Sigmoid colon (tissue), 3 donors: ENCODE data around the gene AMH.

Experiments
- CTCF ChIP-seq, 4 experiments: fragments of 450-650 bp in 3 of 4; fragments of 200-600 bp in 1 of 4; IDR thresholded peaks; one replicate each; pipeline ENCODE4 v1.5.1; 2016 to 2019; ENCODE audit warnings: antibody characterized with exemption in 4 of 4, mild to moderate bottlenecking in 3 of 4, moderate library complexity in 2 of 4
- POLR2A ChIP-seq, 2 donors: fragments of 450-650 bp; IDR thresholded peaks; one replicate each; pipeline ENCODE4 v1.6.1; 2016; ENCODE audit warnings: antibody characterized with exemption in 2 of 2, mild to moderate bottlenecking in 2 of 2, moderate library complexity in 2 of 2

DNA sequence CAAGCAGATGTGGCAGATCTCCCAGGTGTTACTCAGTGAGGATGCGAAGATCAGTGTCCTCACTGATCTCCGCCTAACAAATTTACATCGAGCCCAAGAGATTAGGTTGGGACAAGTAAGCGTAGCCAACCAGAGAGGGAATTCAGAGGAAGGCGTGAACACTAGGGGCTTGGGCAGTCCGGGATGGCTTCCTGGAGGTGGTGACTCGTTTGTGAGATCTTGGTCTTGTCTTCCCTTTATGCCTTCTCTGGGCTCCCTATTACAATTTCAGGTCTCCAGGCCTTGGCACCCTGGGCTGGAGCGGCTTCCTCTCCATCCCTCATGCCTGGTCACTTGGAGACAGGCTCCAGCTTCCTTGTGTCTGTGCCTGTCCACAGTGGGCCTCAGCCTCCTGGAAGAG is 6.3 kb upstream of the AMH start:
- TF ChIP-seq CTCF (IDR thresholded peaks at IDR 0.05) (no peak), POLR2A (IDR thresholded peaks at IDR 0.05) (no peak)
